DLD1 (cell line): ENCODE measurements around the gene RABEP2.
"Not testable (repeated sequence)": the region's sequence is repeated elsewhere in the genome, so short reads cannot be mapped to it uniquely, and the experiment has no call there.

Experiments used
- in situ Hi-C: cut with HindIII; loops from 2 replicates; pipeline ENCODE4 v1.10.0; 2017; ENCODE audit warnings: low sequenced_read_pairs

The RABEP2 gene

DNA sequence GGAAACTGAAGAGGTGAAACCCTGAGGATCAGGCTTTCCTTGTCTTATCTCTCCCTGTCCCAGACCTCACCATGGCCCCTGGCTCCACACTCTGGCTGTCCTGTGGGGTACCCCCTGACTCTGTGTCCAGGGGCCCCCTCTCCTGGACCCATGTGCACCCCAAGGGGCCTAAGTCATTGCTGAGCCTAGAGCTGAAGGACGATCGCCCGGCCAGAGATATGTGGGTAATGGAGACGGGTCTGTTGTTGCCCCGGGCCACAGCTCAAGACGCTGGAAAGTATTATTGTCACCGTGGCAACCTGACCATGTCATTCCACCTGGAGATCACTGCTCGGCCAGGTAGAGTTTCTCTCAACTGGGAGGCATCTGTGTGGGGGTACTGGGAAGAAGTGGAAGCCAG, 8.1 kb upstream of the RABEP2 start:
- in situ Hi-C loops, result no loop called here

GRCh38 chr16:28932339-28933141, 7.5 kb upstream of the RABEP2 start:
- in situ Hi-C loops, result no loop called here

- in situ Hi-C loops, result no loop called here
Observed at GRCh38 chr16:28931801-28932225, 6.8 kb upstream of the RABEP2 start, which contains the start of gene CD19. Gene CD19, plus strand, starts transcription at chr16:28931971. Its CDS starts 30 bp downstream, at chr16:28932001.

DNA sequence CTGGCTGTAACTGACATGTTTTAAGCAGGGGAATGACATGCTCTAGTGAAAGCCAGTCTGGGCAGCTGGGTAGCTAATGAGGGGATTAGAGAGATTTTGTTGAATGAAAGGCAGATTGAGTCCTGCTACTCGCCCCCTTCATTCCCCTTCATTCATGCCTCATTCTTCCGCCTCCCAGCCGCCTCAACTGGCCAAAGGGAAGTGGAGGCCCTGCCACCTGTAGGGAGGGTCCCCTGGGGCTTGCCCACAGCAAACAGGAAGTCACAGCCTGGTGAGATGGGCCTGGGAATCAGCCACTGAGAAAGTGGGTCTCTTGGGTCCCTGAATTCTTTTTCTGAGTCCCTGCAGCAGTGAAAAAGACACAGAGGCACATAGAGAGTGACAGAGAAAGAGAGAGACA, 5.6 kb upstream of the RABEP2 start:
- in situ Hi-C loops, result no loop called here

DNA sequence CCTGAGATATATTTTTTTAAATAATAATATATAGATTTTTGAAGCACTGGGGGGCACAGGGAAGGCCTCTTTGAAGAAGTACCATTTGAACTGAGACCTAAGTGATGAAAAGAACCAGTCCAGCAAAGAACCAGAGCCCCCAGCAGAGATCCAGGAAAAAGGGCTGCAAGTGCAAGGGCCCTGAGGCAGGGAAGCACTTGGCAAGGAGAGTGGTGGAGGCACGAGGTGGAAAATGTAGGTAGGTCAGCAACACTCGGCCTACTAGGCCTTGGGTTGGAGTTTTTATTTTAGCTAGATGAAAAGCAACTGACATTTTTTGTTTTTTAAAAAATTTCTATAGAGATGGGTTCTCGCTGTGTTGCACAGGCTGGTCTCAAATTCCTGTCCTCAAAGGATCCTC, 5.2 kb upstream of the RABEP2 start:
- in situ Hi-C loops, result no loop called here

DNA sequence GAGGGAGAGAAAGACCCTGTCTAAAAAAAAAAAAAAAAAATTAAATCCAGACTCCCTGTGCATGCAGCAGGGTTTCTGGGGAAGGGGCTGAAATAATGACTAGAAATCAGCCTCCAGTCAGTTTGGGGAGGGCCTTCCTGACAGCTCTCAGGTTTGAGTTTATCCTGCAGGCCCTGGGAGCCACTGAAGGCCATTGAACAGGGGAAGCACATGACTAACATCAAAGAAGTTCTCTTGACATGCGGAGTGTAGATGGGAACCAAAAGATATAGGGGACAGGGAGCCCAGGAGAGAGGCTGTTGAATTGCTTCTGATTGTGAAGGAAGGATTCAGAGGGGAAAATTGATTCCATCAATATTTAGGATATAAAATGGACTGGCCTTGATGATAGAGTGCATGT, 2.8 kb upstream of the RABEP2 start:
- in situ Hi-C loops, result no loop called here

GRCh38 chr16:28926284-28926683, 1.2 kb upstream of the RABEP2 start:
- in situ Hi-C loops, result not testable (repeated sequence)

DNA sequence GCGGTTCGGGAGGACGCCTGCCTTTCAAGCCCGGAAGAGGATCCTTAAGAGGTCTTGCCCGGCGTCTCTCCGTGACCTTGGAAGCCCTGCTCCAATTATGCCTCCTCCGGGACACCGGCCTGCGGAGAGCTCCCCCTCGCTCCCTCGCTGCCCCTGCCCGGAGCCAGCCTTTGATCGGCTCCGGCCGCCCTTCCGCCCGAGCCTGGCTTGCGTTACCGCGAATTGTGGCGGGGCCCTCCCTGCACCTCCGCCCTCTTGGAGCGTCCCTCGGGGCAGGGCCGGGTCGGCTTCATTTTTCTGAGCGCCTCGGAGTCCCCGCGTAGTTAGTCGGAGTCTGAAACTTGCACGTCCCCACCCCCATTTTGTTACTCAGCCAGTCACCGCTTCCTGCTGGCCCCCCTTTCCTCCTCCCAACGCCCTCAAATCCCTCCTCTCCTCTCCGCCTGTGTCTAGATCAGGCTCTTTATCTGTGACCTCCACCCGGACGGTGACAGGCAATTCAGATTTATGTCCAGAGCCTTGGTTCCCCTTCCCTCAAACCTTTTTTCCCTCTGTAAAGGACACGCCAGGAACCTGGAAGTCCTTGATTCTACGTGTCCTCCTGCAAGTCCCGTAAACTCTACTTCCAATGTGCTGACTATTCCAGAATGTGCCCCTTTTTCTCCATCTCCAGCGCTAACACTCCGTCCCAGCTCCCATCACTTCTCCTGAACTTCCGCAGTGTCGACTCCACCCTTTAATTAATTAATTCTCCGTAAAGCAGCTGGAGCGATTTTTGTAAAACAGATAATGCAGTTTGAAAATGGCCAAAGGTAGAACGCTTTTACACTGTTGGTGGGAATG, 569 bp upstream of the RABEP2 start:
- in situ Hi-C loops, result no loop called here

DNA sequence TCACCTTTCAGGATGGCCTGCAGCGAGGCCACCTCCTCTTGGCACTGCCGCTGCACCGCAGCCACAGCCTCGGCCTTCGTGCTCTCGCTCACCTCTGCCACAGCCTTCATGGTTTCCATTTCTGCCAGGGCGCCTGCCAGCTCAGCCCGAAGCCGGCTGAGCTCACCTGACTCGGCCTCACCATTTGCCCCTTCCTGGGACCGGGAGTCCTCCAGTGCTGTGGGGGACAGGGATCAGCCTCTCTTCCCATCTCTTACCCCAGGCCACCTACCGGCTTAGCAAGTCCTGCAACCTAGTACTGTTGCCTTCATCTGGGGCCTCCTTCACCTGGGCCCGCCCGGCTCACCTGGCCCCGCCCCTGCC, 658 bp downstream of the RABEP2 start:
- in situ Hi-C loops, result no loop called here

DNA sequence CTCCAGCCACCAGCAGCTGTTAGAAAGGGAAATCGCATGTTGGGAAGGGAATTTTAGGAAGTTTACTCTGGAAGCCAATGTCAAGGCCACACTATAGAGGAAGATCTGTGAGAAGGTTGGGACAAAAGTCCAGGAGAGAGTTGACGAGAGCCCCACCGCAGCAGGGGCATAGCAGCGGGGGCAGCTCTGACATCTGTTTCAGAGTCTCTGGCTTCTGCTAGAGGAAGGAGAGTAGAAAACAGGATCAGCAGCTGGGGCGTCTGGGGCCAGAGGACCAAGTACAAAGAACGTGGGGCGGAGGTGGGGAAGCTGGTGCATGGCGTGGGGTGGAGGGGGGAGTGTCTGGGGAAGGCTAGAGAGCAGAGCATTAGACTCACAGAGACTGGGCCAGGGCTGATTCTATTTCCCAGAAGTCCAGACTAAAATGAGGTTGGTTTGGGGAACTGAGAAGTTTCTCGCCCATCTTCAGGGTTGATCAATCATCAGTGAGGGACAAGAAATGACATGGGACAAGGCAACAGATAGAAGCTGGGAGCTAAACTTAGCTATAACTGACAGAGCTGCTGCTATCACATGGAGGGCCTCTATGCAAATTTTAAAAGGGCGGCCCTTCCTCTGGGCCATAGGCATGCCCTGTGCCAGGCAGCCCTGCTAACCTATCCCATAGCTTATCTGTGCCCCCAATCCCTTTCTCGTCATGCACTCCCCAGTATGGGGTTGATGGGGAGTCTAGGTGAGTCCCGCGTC, 1.2 kb downstream of the RABEP2 start:
- in situ Hi-C loops, result no loop called here

GRCh38 chr16:28923231-28923587, 1.8 kb downstream of the RABEP2 start:
- in situ Hi-C loops, result no loop called here

DNA sequence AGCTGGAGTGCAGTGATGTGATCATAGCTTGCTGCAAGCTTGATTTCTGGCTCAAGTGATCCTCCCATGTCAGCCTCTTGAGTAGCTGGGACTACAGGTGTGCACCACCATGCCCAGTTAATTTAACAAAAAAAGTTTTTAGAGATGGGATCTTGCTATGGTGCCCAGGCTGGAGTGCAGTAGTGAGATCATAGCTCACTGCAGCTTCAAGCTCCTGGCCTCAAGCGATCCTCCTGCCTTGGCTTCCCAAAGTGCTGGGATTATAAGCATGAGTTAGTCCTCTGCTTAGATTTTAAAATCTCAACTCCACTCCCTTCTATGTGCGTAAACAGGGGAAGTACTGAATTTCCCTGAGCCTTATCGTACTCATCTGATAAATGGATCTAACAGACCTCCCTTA, 6.3 kb downstream of the RABEP2 start:
- in situ Hi-C loops, result no loop called here

DNA sequence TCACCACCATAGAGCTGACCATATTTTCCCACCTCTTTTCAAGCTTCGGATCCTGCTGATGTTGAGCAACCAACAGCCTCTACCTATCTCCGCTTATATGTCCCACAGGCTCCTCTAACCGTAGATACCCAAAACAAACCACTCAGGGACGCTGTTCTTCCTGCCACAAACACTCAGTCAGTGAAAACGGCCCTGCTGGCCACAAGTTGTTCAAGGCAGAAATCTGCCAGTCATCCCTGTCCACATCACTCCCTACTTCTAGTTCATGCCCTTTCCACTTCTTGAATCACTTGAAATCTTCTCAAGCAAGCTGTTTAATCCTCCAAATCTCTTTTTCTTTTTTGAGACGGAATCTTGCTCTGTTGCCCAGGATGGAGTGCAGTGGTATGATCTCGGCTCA, 7.9 kb downstream of the RABEP2 start:
- in situ Hi-C loops, result no loop called here

DNA sequence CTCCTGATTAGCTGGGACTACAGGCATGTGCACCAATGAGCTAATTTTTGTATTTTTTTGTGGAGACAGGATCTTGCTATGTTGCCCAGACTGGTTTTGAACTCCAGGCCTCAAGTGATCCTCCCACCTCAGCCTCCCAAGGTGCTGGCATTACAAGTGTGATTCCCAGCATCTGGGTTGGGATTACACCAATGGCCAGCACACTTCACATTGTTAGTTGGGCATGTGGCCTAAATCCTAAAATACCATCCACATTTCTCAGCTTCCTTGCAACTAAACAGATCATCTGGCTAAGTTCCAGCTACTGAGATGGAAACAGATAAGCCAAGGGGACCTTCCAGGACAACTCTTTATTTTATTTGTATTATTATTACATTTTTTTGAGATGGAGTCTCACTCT, 9.9 kb downstream of the RABEP2 start:
- in situ Hi-C loops, result no loop called here

GRCh38 chr16:28913946-28914724, 10.9 kb downstream of the RABEP2 start:
- in situ Hi-C loops, result no loop called here

DNA sequence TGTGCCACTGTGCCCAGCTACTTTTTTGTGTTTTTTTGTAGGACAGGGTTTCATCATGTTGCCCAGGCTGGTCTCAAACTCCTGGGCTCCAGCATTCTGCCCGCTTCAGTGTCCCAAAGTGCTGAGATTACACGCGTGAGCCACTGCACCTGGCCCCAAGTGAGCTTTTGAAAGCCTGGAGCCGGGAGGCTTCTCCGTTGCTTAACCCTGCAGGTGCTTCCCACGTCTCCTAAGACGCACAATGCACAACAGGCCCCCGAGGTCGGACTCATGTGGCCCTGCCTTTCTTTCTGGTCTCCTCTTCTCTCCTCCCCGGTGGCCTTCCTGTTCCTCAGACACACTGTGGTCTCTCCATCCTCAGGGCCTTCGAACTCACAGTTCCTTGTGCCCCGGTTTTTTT, 12.5 kb downstream of the RABEP2 start:
- in situ Hi-C loops, result no loop called here

- in situ Hi-C loops, result no loop called here
Observed at GRCh38 chr16:28910086-28911031, 14.7 kb downstream of the RABEP2 start.

DNA sequence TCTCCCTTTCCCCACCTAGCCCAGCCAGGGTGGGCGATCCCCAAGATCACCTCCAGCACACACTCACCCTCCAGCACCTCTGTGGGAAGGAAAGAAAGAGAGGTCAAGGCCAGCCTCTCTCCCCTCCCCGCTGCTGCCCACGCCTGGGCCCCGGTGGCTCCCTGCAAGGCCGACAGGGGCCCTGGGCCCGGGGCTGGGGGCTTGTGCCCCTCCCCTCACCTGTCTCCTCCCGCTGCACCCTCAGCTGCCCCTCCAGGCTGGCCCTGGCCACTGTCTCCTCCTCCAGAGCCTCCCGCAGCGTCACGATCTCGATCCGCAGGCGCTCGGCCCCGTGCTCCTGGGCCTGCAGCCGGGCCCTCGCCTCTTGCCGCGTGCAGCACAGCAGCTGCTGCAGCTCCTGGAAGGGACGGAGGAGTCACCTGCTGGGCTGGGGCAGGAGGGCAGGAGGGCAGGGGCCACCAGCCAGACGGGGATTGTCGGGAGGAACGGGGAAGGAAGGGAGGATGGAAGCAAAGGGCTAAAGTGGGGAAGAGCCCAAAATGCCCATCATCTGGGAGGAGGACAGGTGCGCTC, 19.2 kb downstream of the RABEP2 start:
- in situ Hi-C loops, result no loop called here

DNA sequence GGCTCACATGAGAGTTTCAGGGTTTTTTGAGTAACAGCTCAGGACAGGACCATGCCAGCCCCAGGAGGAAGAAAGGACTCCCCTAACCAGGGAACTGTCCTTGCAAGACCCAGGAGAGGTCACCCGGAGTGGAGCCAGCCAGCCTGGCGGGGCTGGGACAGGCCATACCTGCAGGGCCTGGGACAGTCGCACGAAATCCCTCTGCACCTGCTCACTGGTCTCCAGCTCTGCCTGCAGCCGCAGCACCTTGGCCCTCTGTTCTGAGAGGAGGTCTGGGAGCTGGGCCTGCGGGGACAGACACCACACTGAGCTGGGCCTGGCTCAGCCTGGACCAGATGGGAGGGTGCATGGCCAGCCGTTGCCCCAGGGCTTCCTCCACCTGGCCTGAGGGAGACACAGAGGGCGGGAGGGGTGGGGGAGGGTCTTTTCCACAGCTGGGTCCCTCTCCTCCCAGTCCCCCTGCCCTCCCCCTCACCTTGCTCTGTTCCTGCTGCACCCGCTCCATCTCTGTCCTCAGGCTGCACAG, 19.7 kb downstream of the RABEP2 start:
- in situ Hi-C loops, result no loop called here
